SK-N-SH treated with all-trans-retinoic acid at 6 μM for 48 hours (cell line): ENCODE results near the gene TMEM91.

Experiments used
- ZC3H10 ChIP-seq: fragments of 250-450 bp; sonication (Bioruptor Pico); IDR thresholded peaks from 2 replicates; pipeline ENCODE4 v1.5.1; 2021; ENCODE audit warnings: mild to moderate bottlenecking, moderate library complexity
- ZFP3 ChIP-seq: fragments of 250-450 bp; sonication (Bioruptor Pico); IDR thresholded peaks from 2 replicates; pipeline ENCODE4 v1.5.0; 2020; ENCODE audit warnings: mild to moderate bottlenecking, moderate library complexity

DNA sequence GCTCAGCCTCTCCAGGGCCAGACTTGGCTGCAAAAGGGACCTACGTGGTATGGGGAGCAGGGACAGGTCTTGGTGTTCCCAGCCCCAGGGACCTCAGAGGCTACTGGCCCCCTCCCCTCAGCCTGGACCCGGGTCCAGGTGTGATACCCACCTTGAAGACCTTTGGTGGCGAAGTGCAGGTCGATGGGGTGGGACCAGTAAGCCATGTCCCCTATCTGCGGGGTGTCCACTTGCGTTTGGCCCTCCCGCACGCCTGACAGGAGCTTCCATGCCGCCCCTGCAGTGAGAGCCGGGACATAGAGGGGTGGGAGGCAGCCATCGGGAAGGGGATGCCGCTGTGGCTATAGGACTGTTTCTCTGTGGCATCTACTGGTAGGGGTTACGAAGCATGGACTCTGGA is 18.6 kb upstream of the TMEM91 start:
- no peak for TF ChIP-seq ZC3H10
- no peak for TF ChIP-seq ZFP3 (CRISPR knock-in tag)
